ENCODE measurements around the gene ANGPTL3.

DNA sequence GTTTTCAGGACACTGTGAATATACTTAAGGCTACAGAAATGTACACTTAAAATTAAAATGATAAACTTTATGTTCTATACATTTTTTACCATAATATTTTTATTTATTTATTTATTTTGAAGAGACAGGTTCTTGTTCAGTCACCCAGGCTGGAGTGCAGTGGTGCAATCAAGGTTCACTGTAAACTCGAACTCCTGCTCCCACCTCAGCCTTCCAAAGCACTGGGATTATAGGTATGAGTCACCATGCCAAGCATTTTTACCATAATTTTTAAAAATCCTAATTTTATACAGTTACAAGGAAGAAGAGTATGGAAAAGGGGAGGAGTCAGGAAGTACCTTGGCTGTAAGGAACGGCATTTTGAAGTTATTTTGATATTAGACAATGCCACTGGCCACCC, 23.6 kb upstream of the ANGPTL3 start:
- TF ChIP-seq, protein P1, sequence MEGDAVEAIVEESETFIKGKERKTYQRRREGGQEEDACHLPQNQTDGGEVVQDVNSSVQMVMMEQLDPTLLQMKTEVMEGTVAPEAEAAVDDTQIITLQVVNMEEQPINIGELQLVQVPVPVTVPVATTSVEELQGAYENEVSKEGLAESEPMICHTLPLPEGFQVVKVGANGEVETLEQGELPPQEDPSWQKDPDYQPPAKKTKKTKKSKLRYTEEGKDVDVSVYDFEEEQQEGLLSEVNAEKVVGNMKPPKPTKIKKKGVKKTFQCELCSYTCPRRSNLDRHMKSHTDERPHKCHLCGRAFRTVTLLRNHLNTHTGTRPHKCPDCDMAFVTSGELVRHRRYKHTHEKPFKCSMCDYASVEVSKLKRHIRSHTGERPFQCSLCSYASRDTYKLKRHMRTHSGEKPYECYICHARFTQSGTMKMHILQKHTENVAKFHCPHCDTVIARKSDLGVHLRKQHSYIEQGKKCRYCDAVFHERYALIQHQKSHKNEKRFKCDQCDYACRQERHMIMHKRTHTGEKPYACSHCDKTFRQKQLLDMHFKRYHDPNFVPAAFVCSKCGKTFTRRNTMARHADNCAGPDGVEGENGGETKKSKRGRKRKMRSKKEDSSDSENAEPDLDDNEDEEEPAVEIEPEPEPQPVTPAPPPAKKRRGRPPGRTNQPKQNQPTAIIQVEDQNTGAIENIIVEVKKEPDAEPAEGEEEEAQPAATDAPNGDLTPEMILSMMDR (optimal IDR thresholded peaks at IDR 0.05 in 1 of 3, IDR thresholded peaks at IDR 0.05 in 1 of 3, conservative IDR thresholded peaks at IDR 0.05 in 1 of 3; ENCODE audit: extremely low read depth in 1 of 3, insufficient read depth in 2 of 3, low read length in 3 of 3) = no peak
- no peak for TF ChIP-seq EZH2 (IDR thresholded peaks at IDR 0.05; ENCODE audit: low read length)
